ENCODE data around the gene NPPC.
"Not testable (repeated sequence)": the region's sequence is repeated elsewhere in the genome, so short reads cannot be mapped to it uniquely, and the experiment has no call there.

The NPPC gene

DNA sequence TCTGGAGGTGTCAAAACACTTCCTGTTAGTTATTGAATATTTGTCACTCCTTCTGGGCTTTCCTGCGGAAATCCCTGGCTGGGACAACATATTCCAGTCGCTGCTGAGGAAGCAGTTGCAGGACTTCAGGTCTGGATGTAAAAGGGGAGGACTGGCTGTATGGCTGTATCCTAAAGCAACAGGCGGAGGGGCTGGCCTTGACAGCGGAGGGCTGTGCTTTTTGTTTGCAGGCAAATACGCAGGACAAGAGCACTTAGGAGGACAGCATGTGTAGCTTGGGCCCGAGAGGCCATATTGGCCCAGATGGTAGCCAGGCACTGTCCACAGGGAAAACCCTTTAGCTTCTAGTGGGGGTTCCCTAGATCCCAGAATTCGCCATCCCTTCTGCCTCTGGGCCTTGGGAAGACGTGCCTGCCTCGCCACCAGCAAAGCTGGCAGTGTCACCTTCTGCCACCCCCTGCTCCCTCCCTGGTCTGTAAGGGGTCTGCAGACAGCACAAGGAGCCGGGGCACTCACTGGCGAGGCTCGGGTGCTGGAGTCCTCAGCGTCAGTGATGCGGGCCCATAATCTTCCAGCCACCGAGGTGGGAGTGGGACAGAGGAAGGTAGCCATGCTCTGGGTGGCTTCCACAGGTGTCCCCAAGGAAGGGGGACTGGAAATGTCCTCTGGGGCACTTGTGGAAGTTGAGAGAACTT, 6.7 kb downstream of the NPPC start:
- no peak for DNase-seq

DNA sequence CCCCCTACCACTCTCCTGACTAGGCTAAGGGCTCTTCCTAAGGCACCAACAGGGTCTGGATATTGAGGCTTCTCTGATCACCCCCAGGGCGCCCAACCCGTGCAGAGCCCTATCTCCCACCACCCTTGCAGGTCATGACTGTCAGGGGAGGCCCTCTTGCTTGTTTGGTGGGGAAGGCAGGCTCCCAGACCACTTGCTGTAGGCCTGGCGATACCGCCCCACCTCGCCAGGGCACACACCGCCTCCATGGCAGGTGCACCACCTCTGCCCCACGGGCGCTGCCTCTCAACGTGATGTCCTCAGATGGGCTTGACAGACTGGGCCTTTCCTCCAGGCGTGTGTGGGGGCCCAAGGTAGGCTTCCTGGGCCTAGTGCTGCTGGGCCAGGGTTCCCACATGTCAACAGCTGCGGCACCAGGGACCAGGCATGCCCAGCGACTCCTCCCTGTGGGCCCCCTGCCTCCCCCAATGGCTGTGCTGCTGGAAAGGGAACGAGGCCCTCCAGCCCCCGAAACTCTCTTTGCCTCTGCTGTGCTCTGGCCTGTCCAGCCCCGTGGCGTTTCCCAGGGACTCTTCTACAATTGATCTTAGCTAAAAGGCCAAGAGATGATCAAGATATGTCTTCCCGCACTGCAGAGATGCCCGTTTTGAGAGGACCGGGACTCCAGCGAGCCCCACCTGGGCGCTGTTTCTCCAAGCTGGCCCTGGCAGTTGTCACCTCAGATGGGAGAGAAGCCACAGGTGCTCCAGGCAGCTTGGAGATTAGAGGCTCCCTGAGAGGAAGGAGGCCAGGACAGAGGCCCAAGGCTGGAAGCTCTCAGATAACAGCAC, 7.5 kb downstream of the NPPC start:
- no peak for DNase-seq

DNA sequence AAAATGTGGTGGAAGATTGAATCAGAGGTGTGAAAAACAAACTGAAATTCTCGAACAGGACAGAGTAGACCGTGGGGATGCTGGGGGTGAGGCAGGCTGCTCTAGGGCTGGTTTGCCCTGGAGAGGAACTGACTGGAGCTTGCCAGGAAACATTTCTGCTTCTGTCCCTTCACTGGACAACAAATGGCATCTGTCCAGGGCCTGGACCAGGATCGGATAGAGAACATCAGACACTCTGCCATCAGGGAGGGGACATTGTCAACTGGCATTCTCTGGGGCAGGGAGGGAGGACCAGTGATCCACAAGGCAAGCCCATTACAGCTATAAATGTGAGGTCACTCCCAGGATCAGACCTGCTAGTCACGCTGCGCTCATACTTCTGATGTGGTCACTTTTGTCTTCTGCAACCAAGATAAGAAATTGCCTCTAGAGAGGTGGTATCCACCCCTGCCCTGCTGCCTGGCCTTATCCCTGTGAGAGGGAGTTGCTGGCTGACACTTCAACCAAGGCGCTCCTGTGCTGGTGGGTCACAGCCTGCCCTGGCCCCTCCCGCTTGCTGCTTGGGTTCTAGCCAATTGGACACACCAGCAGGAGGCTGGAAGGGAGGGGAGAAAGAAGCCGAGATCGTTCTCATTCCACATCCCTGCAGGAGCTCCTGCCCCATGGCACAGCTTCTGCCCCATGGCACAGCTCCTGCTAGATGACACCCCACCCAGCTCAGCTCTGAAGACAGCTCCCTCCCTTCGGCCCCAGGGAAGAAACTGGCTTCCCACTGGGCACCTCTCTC, 8.7 kb downstream of the NPPC start:
- DNase-seq: no peak

DNA sequence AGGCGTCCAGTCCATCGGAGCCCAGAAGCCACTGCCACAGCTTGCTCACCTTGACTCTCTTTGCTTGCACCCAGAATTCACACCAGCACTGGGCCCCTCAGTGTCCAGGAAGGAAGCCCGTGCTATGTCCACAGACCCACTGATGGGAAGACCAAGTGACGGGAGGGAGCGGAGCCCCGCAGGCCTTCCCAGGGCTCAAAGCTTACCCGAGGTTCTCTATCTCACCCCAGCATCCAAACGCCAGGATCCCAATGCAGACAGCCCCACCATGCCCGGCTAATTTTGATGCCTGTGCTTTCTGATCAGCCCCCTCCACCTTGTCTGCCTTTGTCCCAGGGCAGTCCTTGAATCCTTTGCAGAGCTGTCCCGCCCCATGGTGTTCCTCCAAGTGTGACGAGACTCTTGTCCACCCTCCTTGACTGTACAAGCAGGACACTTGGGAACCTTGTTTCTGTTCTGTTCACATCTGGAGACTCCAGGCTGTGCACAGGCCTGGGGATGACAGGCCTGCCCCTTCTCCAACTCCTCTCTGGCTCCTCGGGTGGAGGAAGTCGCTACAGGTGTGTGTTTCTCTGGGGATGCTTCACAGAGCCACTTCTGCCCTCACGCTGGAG, 12.0 kb downstream of the NPPC start:
- no peak for DNase-seq

DNA sequence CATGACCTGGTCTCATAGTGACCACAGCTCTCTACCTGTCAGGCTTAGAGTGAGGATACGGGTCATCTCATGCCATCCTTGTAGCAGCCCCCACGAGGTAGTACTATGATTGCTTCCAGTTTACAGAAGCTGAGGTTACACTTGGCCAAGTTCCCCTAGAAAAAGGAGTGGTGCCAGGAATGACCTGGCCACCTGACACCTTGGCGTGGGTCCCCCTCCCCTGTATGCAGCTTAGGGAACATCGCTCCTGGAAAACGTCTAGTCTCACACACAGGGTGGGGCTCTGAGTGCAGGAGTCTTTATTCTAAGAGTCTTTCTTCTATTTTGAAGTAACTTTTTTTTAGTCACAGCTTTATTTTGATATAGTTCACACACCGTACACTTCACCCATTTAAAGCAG, 14.8 kb downstream of the NPPC start:
- DNase-seq: no peak

DNA sequence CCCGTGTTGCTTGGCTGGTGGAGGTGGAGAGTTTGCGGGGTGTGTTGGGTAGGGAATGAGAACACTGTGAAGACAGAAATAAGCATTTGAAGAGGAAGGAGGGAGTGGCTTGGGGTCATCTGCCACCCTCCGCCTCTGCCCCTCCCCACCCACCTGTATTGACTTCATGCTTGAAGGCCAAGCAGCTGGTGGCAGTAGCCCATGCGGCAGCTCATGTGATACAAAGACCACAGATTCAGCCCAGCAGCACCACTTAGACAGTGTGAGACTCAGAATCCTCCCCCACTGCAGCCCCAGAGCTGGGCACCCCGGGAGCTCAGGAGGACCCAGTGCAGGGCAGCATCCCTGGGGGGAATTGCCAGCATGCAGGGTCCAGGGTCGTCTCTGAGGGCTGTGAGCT, 15.4 kb downstream of the NPPC start:
- DNase-seq: no peak

DNA sequence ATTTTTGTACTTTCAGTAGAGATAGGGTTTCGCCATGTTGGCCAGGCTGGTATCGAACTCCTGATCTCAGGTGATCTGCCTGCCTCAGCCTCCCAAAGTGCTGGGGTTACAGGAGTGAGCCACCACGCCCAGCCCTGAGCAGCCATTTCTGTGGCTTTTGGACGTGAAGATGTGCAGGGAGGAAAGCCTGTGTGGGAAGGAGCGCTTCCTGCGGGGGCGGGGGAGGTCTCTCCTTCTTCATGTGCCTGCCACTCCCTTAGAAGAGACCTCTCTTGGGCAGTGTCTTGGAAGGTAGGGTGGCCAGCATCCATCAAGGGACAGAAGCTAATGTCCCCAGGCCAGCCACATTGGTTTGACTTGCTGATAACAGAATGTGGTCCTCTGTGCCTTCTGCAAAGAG, 16.0 kb downstream of the NPPC start:
- not testable (repeated sequence) for DNase-seq

DNA sequence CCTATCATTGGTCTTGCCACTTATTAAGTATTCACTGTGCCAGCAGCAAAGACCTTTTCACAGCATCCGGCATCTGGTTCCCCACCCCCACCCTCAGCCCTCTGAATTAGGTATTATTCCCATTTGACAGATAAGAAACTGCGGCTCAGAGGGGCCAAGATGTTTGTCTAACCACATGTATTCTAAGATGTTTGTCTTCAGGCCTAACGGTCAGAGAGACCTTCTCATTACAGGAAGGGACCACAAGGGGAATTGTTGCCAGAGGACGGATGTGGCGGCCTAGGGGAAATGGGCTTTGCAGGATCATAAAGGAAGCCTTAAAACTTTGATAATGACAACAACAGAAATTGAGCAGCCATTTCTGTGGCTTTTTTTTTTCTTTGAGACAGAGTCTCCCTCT, 16.6 kb downstream of the NPPC start:
- no peak for DNase-seq

DNA sequence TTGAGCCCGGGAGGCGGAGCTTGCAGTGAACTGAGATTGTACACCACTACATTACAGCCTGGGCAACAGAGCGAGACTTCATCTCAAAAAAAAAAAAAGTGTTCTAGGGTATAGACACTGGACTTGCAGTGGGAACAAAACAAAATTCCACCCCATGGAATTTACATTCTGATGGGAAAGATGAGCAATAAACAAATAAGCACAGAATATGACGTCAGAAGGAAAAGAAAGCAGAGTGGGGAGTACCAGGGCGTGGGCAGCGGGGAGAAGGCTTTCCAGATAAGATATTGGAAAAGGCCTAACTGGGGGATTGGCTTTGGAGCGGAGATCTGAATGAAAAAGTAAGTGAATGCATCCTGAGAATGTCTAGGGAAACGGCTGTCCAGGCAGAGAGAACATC, 17.6 kb downstream of the NPPC start:
- DNase-seq: no peak

DNA sequence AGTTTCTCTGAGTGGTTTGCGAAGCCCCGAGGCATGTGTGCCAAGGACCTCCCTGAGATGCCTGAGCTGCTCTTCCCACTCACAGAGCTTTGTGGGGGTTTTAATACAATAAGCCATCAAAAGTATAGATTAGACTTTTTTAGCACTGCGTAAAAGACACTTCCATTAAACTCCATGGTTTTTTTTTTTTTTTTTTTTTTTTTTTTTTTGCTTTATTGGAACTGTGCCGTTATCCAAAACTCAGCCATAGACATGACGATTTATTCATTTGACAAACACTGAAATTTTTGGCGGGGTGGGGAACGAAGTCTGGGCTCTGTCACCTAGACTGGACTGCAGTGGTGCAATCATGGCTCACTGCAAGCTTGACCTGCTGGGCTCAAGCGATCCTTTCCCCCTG, 18.4 kb downstream of the NPPC start:
- no peak for DNase-seq

DNA sequence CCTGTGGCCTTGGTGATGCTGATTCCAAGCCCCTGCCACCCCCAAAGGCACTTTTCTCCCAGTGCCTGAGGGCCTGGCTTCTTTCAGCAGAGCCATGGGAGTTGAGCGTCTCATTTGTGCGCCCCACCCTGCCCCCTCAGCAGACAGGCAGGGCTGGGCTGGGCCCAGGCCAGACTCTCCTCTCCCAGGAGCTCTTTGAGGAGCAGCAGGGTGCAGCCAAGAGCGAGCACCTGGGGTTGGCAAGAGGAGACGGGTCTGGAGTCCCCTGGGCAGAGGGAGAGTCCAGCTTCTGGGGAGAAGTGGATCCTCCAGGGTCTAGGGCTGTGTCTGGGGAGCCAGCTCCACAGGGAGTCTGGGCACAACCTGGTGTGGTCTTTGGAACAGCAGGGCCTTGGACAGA, 21.2 kb downstream of the NPPC start:
- no peak for DNase-seq

DNA sequence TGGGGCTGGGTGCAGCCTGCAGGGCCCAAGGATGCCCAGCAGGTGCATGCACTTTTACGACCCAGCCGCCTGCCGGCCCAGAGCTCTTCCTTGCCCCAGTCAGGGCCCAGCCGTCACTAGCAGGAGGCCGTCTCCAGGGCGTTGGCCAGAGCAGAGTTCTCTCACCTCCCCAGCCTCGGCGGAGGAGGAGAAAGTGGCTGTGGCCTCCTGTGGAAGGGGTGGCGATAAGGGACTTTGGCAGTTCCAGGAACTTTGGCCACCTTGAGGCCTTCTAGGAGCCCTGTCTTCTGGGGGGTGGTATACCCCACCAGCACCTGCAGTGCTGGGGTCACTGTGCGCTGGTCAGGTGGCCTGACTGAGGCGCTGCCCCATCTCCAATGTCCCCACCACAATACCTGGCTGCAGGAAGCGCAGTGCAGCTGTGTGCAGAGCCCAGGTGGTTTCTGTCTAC, 22.0 kb downstream of the NPPC start:
- DNase-seq: no peak

DNA sequence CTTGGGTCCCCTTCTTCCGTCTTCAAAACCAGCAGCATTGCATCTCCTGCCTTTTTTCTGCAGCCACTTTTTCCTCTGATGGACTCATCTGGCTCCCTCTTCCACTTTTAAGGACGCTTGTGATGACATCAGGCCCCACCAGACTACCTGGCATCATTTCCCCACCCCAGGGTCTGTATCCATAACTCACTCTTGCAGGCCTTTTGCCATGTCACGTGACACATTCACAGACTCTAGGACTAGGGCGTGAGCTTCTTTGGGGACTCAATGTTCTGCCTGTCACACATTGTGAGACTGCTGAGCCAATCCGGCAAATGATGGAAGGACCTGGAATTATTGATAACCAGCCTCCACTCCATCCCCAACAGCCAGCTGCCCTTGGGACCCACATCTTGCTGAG, 23.6 kb downstream of the NPPC start:
- DNase-seq: no peak

DNA sequence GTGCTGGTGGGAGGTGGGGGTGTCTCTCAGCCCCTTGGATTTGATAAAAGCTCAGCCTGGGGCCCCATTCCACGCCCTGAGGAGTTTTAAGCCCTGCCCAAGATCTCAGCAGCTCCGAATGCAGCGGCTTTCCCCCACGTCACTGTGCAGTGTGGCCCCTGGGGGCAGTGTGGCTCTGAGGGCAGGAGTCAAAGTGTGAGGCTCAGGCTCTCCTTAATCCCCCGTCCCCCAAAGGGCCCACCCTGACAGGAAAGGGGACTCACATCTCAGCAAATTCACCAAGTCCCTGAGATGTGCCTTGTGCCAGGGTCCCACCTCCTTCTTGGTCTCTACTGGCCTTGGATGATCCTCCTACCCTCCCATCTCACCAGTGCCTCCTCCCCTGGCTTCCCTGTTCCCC, 25.2 kb downstream of the NPPC start:
- DNase-seq: no peak

DNA sequence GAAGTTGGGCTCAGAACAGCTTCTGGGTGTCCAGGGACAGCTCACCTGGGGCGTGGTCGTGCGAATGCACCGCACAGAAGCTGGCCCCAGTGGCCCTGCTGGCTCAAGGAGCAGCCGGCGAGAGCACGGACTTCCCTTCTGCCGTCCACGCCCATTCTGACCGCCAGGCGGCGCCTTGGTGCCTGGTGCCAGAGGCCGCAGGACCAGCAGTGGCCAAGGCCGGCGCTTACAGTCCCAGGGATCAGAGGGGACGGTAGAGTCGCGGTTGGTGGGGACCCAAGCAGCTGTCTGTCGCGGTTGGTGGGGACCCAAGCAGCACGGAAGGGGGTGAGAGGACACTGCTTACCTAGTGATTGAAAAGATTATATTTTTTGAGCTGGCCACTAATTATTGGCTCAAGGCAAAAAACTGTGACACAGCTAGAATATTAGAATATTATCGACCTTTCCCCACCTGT, 25.7 kb downstream of the NPPC start:
- peak; percentile 59 for DNase-seq

DNA sequence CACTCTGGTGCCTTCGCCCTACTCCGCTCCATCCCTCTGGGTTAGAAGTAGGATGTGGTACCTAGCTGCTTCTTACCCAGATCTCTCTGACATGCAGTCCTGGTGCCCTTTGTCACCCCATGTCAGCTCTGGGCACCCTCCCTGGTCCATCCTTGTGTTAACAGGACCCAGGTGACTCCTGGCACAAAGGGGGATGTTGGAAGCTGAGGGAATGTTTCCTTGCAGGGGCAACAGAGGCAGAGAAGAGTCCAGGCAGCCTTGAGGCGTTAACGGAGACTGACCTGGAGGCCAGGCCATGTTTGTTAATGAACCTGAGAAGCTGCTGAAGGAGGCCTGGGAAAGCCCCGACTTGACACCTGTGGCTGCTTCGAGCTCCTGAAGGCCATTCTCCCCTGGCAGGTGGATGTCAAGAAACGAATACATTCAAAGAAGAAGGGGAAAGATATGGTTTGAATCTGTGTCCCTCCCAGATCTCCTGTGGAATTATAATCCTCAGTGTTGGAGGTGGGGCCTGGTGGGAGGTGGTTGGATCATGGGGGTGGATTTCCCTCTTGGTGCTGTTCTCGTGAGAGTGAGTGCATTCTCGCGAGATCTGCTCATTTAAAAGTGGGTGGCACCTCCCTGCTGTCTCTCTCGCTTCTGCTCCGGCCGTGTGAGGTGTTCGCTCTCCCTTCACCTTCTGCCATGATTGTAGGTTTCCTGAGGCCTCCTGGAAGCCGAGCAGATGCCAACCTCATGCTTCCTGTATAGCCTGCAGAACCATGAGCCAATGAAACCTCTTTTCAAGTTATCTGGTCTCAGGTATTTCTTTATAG, 31.4 kb downstream of the NPPC start:
- no peak for DNase-seq

DNA sequence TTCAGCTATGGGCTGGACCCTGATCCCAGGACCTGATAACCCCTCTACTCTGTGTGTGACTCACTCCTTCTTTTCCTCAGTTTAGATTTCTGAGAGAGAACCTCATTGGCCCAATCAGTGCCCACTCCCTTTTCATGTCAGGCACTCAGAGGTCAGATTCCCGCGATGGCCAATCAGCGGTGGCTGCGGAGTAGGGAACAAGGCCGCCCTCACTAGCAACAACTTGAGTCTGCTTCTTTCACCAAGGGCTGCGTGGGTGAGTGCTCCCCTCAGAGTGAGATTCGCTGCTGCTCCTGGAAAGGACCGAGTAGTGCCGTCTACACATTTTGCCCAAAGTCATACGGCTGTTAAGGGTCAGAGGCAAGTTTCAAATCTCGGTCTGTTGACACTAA, 34.7 kb downstream of the NPPC start:
- DNase-seq: no peak

DNA sequence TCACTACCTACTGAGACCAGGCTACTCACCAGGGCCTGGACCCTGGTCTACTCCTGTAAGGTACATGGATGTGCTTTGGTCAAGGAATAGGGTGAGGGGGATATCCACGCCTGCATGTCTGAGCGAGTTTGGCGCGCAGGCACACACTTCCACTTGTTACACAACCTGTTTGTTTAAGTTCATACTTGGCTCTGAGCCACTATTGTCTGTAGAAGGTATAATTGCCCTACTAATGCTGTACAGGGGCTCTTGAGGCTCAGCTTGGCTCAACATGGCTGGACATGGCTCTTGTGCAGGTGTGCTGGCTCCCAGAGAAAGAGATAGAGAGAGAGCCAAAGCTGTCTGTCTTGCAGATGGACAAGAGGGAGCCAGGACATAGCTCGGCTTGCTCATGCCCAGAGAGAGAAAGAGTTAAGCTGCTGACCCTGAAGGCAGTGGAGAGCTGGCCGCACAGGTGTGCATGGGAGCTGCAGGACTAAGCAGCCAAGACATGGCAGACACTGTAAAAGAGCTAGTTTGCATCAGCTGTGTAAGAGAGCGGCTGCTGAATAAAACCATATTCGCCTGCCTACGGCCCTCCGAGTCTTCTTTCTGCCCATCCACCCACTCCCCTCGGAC, 35.2 kb downstream of the NPPC start:
- no peak for DNase-seq

DNA sequence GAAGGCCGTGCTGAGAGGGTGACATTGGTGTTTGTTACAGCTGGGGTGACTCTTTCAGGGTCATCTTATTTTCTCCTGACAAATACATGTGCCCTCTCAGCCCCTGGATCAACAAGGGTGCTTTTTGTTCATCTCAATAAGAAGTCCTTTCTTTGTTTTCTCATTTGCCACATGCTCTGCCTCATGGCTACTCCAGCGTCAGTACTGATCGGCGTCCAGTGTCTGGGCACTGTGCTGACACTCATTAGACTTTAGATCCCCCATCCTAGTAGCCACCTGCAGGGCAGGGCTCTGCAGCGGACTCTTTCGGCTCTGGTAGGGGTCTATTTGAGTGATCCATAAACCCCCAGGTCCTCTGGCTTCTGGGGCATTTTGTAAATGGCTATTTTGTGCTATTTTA, 38.4 kb downstream of the NPPC start:
- no peak for DNase-seq

DNA sequence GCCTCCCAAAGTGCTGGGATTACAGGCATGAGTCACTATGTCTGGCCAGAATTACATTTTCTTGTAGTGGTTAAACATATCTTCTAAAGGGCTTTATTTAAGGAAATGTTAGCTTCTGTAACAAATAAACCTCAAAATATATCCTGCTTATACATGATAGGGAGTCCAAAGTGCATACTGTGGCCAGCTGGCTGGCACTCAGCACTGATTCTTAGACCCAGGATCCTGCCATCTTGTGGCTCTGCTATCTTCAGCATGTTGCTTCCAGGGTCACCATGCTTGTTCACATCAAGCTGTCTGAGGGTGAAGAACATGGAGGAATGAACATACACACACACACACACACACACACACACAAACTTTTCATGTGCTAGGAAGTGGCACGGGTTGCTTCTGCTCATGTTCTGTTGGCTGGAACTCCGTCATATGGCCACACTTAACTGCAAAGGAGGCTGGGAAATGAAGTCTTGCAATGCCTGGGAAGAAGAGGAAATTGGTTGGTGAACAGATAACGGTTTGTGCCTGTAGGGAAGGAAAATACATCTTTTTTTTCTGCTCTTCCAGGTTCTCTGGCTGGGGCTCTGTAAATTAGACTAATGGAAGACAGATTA, 40.0 kb downstream of the NPPC start:
- no peak for DNase-seq

DNA sequence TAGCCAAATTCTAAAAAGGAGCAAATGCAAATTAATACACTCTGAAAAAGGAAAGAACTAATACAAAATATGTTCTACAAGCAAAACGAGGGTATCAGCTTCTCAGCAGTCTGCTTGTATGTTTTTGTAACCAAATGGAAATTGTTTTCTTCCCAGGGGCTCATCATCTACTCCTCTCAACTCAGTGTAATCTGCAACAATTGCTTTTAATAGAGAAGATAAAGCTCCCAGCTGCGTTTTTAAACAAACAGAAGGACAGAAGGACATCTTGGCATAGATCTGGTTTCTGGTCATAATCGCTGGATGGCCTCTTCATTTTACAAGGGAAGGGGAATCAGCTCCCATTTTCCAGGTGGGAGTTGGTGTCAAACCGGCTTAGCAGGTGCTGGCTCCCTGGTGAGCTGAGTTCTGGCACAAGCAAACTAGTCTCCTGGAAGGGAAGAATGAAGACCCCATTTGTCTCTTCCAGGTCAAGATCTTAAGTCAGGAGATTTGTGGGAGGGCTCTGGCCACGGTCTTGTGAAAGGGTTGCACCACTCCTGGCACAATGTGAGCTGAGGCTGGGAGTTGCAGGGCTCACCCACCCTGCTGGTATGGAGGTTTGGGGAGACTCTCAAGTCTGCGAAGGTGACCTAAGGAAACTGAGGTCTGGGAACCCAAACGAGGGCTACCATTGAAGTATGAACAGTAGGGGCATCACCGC, 41.6 kb downstream of the NPPC start:
- DNase-seq: no peak
